GM12875 (cell line): ENCODE results near the gene CCDC167.

ENCODE experiments used
- H3K4me3 ChIP-seq: one replicate; pipeline ENCODE4 v1.5.1; 2011; ENCODE audit warnings: low read depth, low read length, control low read depth
- TF ChIP-seq, protein P1 (sequence below): IDR thresholded peaks from 2 replicates; pipeline ENCODE4 v1.5.1; 2011; ENCODE audit warnings: low read depth, mild to moderate bottlenecking, control low read depth, inconsistent platforms, low read length, moderate library complexity, borderline replicate concordance; ENCODE audit not compliant: insufficient read depth

Gene CCDC167

DNA sequence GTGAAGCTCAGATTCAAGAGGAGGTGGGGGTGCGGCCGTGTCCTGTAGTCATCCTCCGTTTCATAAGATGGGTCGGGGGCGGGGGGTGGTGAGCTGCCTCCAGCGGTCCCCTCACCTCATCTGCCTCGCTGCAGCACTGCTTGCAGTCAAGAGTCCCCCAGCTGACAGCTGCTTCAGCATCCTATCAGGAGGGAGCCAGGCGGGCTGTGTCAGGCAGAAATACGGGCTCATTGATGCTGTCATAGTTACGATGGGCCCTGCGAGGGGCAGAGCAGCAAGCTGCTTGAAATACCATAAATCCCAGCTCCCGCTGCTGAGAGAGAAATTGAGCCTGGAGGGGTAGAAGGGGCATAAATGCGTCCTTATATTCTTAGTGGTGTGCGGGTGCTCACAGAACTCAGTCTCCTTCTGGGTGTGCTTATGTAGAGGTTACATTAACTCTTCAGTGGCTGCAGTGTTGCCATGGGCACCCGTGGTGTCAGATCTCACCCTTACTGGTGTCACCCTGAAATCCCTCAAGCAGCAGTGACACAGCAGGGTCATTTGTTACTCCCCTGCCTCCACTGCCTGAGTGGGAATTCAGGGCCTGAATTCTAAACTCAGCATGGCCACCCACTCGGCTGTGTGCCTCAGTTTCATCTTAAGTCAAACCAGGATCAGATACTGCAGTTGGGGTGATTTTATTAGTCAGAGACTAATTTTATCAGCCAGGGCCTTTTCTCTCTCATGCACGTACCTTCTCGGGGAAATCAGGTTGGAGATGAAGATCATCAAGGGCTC is 21.8 kb downstream of the CCDC167 start:
- no peak overlapping the region for H3K4me3 ChIP-seq
- TF ChIP-seq, protein P1, sequence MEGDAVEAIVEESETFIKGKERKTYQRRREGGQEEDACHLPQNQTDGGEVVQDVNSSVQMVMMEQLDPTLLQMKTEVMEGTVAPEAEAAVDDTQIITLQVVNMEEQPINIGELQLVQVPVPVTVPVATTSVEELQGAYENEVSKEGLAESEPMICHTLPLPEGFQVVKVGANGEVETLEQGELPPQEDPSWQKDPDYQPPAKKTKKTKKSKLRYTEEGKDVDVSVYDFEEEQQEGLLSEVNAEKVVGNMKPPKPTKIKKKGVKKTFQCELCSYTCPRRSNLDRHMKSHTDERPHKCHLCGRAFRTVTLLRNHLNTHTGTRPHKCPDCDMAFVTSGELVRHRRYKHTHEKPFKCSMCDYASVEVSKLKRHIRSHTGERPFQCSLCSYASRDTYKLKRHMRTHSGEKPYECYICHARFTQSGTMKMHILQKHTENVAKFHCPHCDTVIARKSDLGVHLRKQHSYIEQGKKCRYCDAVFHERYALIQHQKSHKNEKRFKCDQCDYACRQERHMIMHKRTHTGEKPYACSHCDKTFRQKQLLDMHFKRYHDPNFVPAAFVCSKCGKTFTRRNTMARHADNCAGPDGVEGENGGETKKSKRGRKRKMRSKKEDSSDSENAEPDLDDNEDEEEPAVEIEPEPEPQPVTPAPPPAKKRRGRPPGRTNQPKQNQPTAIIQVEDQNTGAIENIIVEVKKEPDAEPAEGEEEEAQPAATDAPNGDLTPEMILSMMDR, result no peak

DNA sequence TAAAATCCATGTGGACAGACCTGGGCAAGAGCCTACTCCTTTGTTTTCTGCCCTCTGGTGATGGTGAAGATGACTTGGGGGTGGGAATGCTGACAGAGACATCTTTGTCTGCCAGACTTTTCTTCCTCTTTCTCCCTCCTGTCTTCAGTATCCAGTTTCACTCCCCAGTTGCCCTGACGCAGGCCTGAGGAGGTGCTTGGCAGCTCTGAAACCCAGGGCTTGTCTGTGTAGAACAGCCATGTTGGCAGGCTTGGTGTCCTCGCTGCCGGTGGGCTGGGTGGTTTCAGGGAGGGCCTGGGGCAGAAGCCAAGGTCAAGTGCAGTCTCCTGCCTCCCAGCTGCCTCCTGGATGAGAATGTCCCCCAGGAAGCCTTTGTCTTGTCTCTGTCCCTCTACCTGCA is 22.5 kb downstream of the CCDC167 start:
- no peak overlapping the region for H3K4me3 ChIP-seq
- TF ChIP-seq, protein P1, result no peak

DNA sequence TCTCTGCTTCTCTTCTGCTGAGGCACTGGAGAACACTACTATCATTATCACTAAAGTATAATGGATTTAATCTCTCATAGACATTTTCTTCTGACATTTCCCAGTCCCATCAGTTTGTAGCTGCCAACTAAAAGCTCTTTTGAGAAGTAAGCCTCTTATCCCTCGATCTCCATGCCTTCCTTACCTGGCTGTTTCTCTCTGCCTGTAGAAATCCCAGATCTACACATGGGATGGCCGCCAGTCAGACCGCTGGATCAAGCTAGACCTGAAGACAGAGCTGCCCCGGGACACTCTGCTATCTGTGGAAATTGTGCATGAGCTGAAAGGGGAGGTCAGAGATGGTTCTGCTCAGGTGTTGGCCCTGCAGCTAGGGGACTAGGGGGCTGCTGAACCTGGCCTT is 25.4 kb downstream of the CCDC167 start:
- TF ChIP-seq, protein P1, result no peak
- no peak overlapping the region for H3K4me3 ChIP-seq

DNA sequence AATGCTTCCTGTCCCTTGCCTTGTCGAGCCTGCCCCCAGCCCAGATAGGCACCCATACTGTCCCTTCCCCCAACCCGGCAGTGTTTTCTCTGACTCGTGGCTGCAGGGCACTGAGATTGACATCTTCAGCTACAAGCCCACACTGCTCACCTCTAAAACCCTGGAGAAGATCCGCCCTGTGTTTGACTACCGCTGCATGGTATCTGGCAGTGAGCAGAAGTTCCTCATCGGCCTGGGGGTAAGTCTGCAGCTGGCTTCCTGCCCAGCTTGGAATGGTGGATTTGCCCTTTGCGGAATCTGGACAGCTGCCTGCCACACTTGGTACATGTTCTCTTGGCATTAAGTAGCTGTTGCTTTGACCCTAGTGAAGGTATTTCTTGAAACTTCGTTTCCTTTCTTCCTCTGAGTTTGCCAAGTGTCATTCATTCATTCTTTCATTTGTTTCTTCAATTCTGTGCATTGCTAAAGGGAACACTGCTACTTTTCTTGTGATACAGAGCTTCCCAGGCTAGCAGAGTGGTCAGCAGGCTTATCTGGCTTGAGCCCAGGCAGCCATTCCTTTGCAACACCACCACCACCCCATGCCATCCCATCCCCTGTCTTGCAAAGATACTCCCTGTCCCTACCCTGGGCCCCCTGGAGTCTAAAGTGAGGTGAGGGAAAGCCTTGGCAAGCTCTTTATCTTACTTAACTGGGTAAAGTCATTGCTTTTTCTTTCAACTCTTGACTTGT is 26.2 kb downstream of the CCDC167 start:
- no peak overlapping the region for H3K4me3 ChIP-seq
- TF ChIP-seq, protein P1, result no peak

DNA sequence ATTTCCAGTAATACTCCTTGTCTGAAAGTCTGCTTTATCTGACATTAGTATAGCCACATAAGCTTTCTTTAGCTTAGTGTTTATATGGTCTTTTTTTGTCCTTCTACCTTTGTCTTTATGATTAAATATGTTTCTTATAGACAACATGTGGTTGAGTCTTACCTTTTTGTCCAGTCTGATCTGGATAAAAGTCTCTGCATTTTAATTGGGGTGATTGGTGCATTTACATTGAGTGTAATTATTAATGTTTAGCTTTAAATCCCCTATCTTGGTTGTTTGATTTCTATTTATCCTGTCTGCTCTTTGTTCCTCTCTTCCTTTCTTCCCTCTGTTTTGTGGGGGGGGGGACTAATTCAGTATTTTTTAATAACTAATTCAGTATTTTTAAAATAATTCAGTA is 32.0 kb downstream of the CCDC167 start:
- no peak overlapping the region for H3K4me3 ChIP-seq
- TF ChIP-seq, protein P1, result no peak

DNA sequence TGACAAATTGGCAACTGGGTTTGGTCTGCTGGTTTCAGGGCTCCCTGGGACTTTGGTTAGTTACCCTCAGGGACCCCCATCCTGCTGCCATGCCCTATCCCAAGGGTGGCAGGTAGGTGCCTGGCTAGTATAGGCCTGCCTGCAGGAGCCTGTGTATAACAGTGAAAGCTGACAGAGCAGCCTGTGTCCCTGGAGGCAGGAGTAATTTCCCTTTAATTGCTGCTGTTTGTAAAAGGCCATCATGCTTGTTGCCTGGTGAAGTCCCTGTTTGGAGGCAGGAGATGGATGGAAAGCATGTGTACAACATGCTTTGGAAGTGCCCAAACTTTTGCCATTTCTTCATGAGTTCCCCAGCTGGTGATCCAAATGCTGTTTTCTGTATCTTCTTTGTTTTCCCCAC is 36.6 kb downstream of the CCDC167 start:
- no peak overlapping the region for H3K4me3 ChIP-seq
- TF ChIP-seq, protein P1, result no peak

DNA sequence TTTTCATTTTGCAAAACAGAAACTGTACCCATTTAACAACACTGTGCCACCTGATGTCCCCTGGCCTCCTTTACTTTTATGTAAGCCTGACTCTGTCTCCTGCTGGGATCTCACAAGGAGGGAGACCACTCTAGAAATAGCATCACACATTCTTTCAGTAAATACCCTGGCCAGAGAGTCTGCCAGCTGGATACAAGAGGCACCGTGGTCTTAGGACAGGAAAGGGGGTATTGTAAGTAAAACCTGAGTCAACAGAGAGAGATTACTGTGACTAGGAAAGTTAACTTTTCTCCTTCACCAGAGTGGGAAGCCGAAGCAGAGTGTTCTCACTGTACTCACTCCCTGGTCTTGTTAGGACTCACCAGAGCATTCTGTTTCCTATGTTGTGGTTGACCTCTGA is 38.9 kb downstream of the CCDC167 start:
- TF ChIP-seq, protein P1, result no peak
- no peak overlapping the region for H3K4me3 ChIP-seq
